Measurements from ENCODE around the gene LRBA. TPM values are rescaled to one million over a fixed set of nuclear protein-coding genes. Genes with fewer than 3 reads are reported as not detected.

LRBA gene
- total RNA-seq, 1 experiment from 2014 or later, result 69.1 TPM

DNA sequence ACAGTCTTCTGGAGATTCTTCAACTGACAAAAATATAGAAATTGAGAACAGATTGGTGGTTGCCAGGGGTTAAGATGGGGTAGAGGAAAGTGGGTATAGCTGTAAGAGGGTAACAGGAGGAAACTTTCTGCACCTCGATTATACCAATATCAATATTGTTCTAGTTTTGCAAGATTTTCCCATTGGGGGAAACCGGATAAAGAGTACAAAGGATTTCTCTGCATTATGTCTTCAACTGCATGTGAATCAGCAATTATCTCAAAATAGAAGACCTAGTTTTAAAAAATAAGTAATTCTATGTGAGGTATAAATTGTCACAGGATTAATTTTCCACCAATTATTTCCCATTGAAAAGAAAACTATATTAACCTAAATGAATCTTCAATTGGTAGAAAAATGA, 65.7 kb downstream of the LRBA start:
- Mint-ChIP-seq H3K27ac (no peak overlapping the region), H3K27me3 (ENCODE audit: low read depth) (no peaks in the 10 kb centered on the region), H3K9me3 (peaks cover 6% of the 10 kb centered on the region), H3K36me3 (peaks cover 10% of the 10 kb centered on the region), H3K4me1 (peaks cover 14% of the 10 kb centered on the region), H3K4me3 (no peak overlapping the region)
- POLR2A ChIA-PET, result no interaction called here
- DNase-seq (ENCODE audit: low spot score) (no peak), ATAC-seq (no peak)
- CTCF ChIA-PET, result interaction anchor here (1.2 kb wide), 1 partner anchor 12 kb away, joined by 4 read pairs; no protein-coding TSS in a partner anchor
- no peak for TF ChIP-seq PRRX2 (CRISPR knock-in tag; IDR thresholded peaks at IDR 0.05)

DNA sequence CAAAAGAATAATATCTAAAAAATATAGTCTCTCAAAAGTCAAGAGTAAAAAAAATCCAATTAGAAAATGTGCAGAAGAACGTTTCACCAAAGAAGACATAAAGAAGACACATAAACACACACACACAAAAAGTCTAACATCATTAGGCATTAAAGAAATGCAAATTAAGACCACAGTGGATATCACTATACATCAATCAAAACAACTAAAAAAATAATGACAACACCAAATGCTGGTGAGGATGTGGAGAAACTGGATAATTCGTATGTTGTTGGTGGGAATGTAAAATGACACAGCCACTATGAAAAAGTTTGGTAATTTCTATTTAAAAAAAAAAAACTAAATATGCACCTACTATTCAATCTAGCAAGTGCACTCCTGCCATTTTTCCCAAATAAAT, 66.4 kb downstream of the LRBA start:
- CTCF ChIA-PET, result interaction anchor here (1.2 kb wide), 1 partner anchor 12 kb away, joined by 4 read pairs; no protein-coding TSS in a partner anchor
- Mint-ChIP-seq H3K27me3 (ENCODE audit: low read depth) (no peaks in the 10 kb centered on the region), H3K4me1 (peaks cover 16% of the 10 kb centered on the region), H3K4me3 (no peak overlapping the region), H3K27ac (no peak overlapping the region), H3K36me3 (peaks cover 10% of the 10 kb centered on the region), H3K9me3 (peaks cover 6% of the 10 kb centered on the region)
- POLR2A ChIA-PET, result interaction anchor here (0.6 kb wide), 1 partner anchor 136 kb away, joined by 4 read pairs; no protein-coding TSS in a partner anchor
- no peak for DNase-seq (ENCODE audit: low spot score)
- TF ChIP-seq, protein P1, sequence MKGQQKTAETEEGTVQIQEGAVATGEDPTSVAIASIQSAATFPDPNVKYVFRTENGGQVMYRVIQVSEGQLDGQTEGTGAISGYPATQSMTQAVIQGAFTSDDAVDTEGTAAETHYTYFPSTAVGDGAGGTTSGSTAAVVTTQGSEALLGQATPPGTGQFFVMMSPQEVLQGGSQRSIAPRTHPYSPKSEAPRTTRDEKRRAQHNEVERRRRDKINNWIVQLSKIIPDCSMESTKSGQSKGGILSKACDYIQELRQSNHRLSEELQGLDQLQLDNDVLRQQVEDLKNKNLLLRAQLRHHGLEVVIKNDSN (CRISPR knock-in tag; IDR thresholded peaks at IDR 0.05), result no peak
- TF ChIP-seq NR2C2 (CRISPR knock-in tag; IDR thresholded peaks at IDR 0.05) (no peak), ATF1 (CRISPR knock-in tag; IDR thresholded peaks at IDR 0.05) (no peak), SP1 (CRISPR knock-in tag; conservative IDR thresholded peaks at IDR 0.05) (no peak)
- TF ChIP-seq, protein P2, sequence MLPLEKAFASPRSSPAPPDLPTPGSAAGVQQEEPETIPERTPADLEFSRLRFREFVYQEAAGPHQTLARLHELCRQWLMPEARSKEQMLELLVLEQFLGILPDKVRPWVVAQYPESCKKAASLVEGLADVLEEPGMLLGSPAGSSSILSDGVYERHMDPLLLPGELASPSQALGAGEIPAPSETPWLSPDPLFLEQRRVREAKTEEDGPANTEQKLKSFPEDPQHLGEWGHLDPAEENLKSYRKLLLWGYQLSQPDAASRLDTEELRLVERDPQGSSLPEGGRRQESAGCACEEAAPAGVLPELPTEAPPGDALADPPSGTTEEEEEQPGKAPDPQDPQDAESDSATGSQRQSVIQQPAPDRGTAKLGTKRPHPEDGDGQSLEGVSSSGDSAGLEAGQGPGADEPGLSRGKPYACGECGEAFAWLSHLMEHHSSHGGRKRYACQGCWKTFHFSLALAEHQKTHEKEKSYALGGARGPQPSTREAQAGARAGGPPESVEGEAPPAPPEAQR (CRISPR knock-in tag; IDR thresholded peaks at IDR 0.05), result no peak
- TF ChIP-seq, protein P3, sequence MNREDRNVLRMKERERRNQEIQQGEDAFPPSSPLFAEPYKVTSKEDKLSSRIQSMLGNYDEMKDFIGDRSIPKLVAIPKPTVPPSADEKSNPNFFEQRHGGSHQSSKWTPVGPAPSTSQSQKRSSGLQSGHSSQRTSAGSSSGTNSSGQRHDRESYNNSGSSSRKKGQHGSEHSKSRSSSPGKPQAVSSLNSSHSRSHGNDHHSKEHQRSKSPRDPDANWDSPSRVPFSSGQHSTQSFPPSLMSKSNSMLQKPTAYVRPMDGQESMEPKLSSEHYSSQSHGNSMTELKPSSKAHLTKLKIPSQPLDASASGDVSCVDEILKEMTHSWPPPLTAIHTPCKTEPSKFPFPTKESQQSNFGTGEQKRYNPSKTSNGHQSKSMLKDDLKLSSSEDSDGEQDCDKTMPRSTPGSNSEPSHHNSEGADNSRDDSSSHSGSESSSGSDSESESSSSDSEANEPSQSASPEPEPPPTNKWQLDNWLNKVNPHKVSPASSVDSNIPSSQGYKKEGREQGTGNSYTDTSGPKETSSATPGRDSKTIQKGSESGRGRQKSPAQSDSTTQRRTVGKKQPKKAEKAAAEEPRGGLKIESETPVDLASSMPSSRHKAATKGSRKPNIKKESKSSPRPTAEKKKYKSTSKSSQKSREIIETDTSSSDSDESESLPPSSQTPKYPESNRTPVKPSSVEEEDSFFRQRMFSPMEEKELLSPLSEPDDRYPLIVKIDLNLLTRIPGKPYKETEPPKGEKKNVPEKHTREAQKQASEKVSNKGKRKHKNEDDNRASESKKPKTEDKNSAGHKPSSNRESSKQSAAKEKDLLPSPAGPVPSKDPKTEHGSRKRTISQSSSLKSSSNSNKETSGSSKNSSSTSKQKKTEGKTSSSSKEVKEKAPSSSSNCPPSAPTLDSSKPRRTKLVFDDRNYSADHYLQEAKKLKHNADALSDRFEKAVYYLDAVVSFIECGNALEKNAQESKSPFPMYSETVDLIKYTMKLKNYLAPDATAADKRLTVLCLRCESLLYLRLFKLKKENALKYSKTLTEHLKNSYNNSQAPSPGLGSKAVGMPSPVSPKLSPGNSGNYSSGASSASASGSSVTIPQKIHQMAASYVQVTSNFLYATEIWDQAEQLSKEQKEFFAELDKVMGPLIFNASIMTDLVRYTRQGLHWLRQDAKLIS (CRISPR knock-in tag; IDR thresholded peaks at IDR 0.05; ENCODE audit: borderline replicate concordance), result no peak
- TF ChIP-seq, protein P4, sequence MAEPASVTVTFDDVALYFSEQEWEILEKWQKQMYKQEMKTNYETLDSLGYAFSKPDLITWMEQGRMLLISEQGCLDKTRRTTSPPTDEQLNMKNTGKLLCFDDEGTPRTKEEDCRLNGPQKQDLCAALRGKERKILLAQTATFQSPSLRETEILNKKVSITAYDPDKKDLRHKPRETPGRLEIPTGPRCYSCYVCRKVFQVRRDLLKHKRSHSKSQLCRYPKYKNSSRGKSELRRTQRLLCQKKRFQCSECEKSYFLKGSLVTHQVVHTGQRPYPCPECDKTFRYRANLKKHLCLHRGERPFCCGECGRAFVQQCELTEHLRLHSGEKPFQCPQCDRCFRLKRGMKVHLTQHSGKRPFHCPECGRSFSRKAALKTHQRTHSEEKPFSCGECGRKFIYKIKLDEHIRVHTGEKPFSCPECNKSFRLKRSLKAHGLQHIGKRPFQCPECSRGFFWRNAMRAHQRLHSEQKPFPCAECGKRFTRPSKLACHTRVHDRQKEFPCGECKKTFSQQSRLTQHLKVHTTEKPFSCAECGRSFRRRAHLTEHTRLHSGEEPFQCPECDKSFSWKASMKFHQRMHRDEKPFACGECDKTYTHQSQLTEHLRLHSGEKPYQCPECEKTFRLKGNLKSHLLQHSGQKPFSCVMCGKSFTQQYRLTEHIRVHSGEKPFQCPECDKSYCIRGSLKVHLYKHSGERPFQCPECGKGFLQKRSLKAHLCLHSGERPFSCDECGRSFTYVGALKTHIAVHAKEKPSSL (CRISPR knock-in tag; conservative IDR thresholded peaks at IDR 0.05), result no peak
- ATAC-seq, result no peak

DNA sequence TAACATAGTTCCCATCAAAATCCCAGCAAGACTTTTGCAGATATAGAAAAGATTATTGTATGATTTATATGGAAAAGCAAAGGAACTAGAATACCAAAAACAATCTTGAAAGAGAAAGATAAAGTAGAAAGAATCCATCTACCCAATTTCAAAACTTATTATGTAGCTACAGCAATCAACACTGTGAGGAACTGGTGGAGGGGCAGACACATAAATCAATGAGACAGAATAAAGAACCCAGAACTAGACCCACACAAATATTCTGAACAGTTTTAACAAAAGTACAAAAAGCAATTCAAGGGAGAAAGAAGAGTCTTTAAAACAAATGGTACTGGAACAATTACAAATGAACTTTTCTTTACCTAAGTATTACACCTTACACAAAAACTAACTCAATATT, 67.0 kb downstream of the LRBA start:
- Mint-ChIP-seq H3K27me3 (ENCODE audit: low read depth) (no peaks in the 10 kb centered on the region), H3K36me3 (peaks cover 5% of the 10 kb centered on the region), H3K9me3 (peaks cover 6% of the 10 kb centered on the region), H3K4me1 (peaks cover 17% of the 10 kb centered on the region), H3K4me3 (no peak overlapping the region), H3K27ac (no peak overlapping the region)
- TF ChIP-seq CREB1 (CRISPR knock-in tag; IDR thresholded peaks at IDR 0.05) (no peak), ZNF396 (CRISPR knock-in tag; IDR thresholded peaks at IDR 0.05; ENCODE audit: borderline replicate concordance) (no peak), ZNF423 (CRISPR knock-in tag; IDR thresholded peaks at IDR 0.05) (no peak), ELF4 (CRISPR knock-in tag; IDR thresholded peaks at IDR 0.05; ENCODE audit: low read depth) (no peak), GRHL2 (CRISPR knock-in tag; IDR thresholded peaks at IDR 0.05; ENCODE audit: insufficient replicate concordance, severe bottlenecking) (no peak), NR2C2 (CRISPR knock-in tag; IDR thresholded peaks at IDR 0.05) (no peak), ZBTB21 (CRISPR knock-in tag; IDR thresholded peaks at IDR 0.05; ENCODE audit: borderline replicate concordance) (no peak), ZNF232 (CRISPR knock-in tag; IDR thresholded peaks at IDR 0.05) (no peak)
- TF ChIP-seq, protein P5, sequence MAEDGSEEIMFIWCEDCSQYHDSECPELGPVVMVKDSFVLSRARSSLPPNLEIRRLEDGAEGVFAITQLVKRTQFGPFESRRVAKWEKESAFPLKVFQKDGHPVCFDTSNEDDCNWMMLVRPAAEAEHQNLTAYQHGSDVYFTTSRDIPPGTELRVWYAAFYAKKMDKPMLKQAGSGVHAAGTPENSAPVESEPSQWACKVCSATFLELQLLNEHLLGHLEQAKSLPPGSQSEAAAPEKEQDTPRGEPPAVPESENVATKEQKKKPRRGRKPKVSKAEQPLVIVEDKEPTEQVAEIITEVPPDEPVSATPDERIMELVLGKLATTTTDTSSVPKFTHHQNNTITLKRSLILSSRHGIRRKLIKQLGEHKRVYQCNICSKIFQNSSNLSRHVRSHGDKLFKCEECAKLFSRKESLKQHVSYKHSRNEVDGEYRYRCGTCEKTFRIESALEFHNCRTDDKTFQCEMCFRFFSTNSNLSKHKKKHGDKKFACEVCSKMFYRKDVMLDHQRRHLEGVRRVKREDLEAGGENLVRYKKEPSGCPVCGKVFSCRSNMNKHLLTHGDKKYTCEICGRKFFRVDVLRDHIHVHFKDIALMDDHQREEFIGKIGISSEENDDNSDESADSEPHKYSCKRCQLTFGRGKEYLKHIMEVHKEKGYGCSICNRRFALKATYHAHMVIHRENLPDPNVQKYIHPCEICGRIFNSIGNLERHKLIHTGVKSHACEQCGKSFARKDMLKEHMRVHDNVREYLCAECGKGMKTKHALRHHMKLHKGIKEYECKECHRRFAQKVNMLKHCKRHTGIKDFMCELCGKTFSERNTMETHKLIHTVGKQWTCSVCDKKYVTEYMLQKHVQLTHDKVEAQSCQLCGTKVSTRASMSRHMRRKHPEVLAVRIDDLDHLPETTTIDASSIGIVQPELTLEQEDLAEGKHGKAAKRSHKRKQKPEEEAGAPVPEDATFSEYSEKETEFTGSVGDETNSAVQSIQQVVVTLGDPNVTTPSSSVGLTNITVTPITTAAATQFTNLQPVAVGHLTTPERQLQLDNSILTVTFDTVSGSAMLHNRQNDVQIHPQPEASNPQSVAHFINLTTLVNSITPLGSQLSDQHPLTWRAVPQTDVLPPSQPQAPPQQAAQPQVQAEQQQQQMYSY (CRISPR knock-in tag; IDR thresholded peaks at IDR 0.05), result no peak
- TF ChIP-seq, protein P6, sequence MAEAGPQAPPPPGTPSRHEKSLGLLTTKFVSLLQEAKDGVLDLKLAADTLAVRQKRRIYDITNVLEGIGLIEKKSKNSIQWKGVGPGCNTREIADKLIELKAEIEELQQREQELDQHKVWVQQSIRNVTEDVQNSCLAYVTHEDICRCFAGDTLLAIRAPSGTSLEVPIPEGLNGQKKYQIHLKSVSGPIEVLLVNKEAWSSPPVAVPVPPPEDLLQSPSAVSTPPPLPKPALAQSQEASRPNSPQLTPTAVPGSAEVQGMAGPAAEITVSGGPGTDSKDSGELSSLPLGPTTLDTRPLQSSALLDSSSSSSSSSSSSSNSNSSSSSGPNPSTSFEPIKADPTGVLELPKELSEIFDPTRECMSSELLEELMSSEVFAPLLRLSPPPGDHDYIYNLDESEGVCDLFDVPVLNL (CRISPR knock-in tag; IDR thresholded peaks at IDR 0.05; ENCODE audit: borderline replicate concordance, low read depth), result no peak
- TF ChIP-seq, protein P7, sequence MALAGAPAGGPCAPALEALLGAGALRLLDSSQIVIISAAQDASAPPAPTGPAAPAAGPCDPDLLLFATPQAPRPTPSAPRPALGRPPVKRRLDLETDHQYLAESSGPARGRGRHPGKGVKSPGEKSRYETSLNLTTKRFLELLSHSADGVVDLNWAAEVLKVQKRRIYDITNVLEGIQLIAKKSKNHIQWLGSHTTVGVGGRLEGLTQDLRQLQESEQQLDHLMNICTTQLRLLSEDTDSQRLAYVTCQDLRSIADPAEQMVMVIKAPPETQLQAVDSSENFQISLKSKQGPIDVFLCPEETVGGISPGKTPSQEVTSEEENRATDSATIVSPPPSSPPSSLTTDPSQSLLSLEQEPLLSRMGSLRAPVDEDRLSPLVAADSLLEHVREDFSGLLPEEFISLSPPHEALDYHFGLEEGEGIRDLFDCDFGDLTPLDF (CRISPR knock-in tag; IDR thresholded peaks at IDR 0.05), result no peak
- DNase-seq (ENCODE audit: low spot score), result no peak
- no peak for ATAC-seq
- ChIA-PET CTCF (no interaction called here), POLR2A (no interaction called here)
